Testis (tissue), 3 donors: Measurements from ENCODE around the gene EHD4. TPM values are rescaled to one million over a fixed set of nuclear protein-coding genes. Genes with fewer than 3 reads are reported as not detected.

Source experiments
- DNase-seq: peaks from one replicate; pipeline ENCODE4 v3.0.0-alpha.2; 2019
- H3K27ac ChIP-seq, 2 donors: fragments of 200-600 bp; sonication (generic); one replicate each; pipeline ENCODE4 v1.5.1; 2019
- H3K27me3 ChIP-seq: fragments of 200-600 bp; sonication (generic); one replicate; pipeline ENCODE4 v1.5.1; 2019
- H3K36me3 ChIP-seq: fragments of 200-600 bp; sonication (generic); one replicate; pipeline ENCODE4 v1.5.1; 2017; ENCODE audit warnings: low read depth; ENCODE audit errors: missing control alignments
- H3K4me1 ChIP-seq: fragments of 200-600 bp; sonication (generic); one replicate; pipeline ENCODE4 v1.5.1; 2019
- H3K4me3 ChIP-seq, 2 donors: fragments of 200-600 bp; sonication (generic); one replicate each; pipeline ENCODE4 v1.5.1; 2017 to 2019
- H3K9me3 ChIP-seq: fragments of 200-600 bp; sonication (generic); one replicate; pipeline ENCODE4 v1.5.1; 2017
- CTCF ChIP-seq, 3 experiments: fragments of 450-650 bp in 2 of 3; fragments of 200-600 bp in 1 of 3; sonication (generic) in 1 of 3; IDR thresholded peaks; one replicate each; pipeline ENCODE4 v1.5.1; 2016 to 2019; ENCODE audit warnings: antibody characterized with exemption in 3 of 3, mild to moderate bottlenecking in 2 of 3, moderate library complexity in 1 of 3
- POLR2A ChIP-seq: fragments of 450-650 bp; IDR thresholded peaks from one replicate; pipeline ENCODE4 v1.6.1; 2017; ENCODE audit warnings: antibody characterized with exemption, mild to moderate bottlenecking, moderate library complexity
- WGBS, 2 donors: methylation state at CpG; one replicate each; pipeline ENCODE4 v1.1.5; 2018; 5-methylcytosine and 5-hydroxymethylcytosine counted together
- intact Hi-C: fragments of 100-400 bp; cut with DNase I; formaldehyde crosslinking; loops from one replicate; pipeline ENCODE4 v1.15.1; 2023; ENCODE audit warnings: low total_unique reads
- polyA plus RNA-seq: library from polyadenylated mRNA; stranded (reverse); fragments of 350-450 nt; fragmentation: Illumina TruSeq; extraction: RNeasy Lipid Tissue Mini Kit (QIAGEN cat#74804); gene quantifications from one replicate; pipeline ENCODE4 v1.2.3, GENCODE V29; 2014; ENCODE audit warnings: low read depth, low replicate concordance; ENCODE audit not compliant: insufficient read depth
- total RNA-seq, 2 donors: library from RNA; depleted of rRNA; stranded (reverse); fragments of >200 nt; gene quantifications; one replicate each; pipeline ENCODE4 v1.2.3, GENCODE V29; 2016

EHD4 gene
- total and polyA plus RNA-seq, 3 donors from 2014 or later: 8.0 to 10.2 (median 9.4) TPM

GRCh38 chr15:41923401-41923997 is 48.9 kb downstream of the EHD4 start:
- WGBS, 2 donors: 87 to 98% methylated on average over 2 to 3 of the region's 3 CpGs
- Histone ChIP-seq H3K27me3 (no peaks in the 10 kb centered on the region), H3K4me1 (peaks cover 30% of the 10 kb centered on the region), H3K36me3 (no peaks in the 10 kb centered on the region), H3K27ac (no peak overlapping the region), H3K9me3 (no peaks in the 10 kb centered on the region), H3K4me3 (no peak overlapping the region)
- no peak for TF ChIP-seq POLR2A
- TF ChIP-seq CTCF (IDR thresholded peaks at IDR 0.05): no peak
- DNase-seq: no peak
- intact Hi-C loops: no loop called here

- Histone ChIP-seq H3K4me1 (peaks cover 42% of the 10 kb centered on the region), H3K36me3 (no peaks in the 10 kb centered on the region), H3K9me3 (no peaks in the 10 kb centered on the region), H3K27ac (no peak overlapping the region), H3K27me3 (no peaks in the 10 kb centered on the region), H3K4me3 (no peak overlapping the region)
- DNase-seq: no peak
- WGBS, 2 donors: 89 to 93% methylated on average over 9 of the region's 9 CpGs
- intact Hi-C loops: no loop called here
- no peak for TF ChIP-seq POLR2A
- no peak for TF ChIP-seq CTCF (IDR thresholded peaks at IDR 0.05)
Measured at GRCh38 chr15:41922353-41922752, 50.0 kb downstream of the EHD4 start.

GRCh38 chr15:41921639-41922038 is 50.7 kb downstream of the EHD4 start:
- Histone ChIP-seq H3K36me3 (no peaks in the 10 kb centered on the region), H3K4me1 (peaks cover 44% of the 10 kb centered on the region), H3K27ac (peak overlapping the region in 1 of 2 donors; percentile 22), H3K9me3 (no peaks in the 10 kb centered on the region), H3K4me3 (no peak overlapping the region), H3K27me3 (no peaks in the 10 kb centered on the region)
- TF ChIP-seq POLR2A (no peak), CTCF (IDR thresholded peaks at IDR 0.05) (no peak)
- WGBS, 2 donors: 69 to 78% methylated on average over 5 of the region's 5 CpGs
- intact Hi-C loops: no loop called here
- DNase-seq: no peak

GRCh38 chr15:41921167-41921566 is 51.2 kb downstream of the EHD4 start:
- Histone ChIP-seq H3K4me3 (no peak overlapping the region), H3K9me3 (no peaks in the 10 kb centered on the region), H3K36me3 (no peaks in the 10 kb centered on the region), H3K27me3 (no peaks in the 10 kb centered on the region), H3K27ac (peak overlapping the region; percentile 18 to 22), H3K4me1 (peaks cover 44% of the 10 kb centered on the region)
- TF ChIP-seq POLR2A: no peak
- no peak for TF ChIP-seq CTCF (IDR thresholded peaks at IDR 0.05)
- intact Hi-C loops: no loop called here
- peak; percentile 31 for DNase-seq
- 32 to 54% methylated on average over 7 to 9 of the region's 9 CpGs for WGBS, 2 donors

- intact Hi-C loops: no loop called here
- H3K4me3 ChIP-seq: no peak overlapping the region
- no peaks in the 10 kb centered on the region for H3K36me3 ChIP-seq
- peaks cover 44% of the 10 kb centered on the region for H3K4me1 ChIP-seq
- TF ChIP-seq CTCF (IDR thresholded peaks at IDR 0.05) (no peak), POLR2A (no peak)
- peak; percentile 70 for DNase-seq
- H3K27me3 ChIP-seq: no peaks in the 10 kb centered on the region
- H3K9me3 ChIP-seq: no peaks in the 10 kb centered on the region
- H3K27ac ChIP-seq: peak overlapping the region in 1 of 2 donors; percentile 22
- 32 to 40% methylated on average over 3 of the region's 3 CpGs for WGBS, 2 donors
Measured at GRCh38 chr15:41919954-41920538, 52.3 kb downstream of the EHD4 start.
